Endodermal cell (in vitro differentiated cells): ENCODE data around the gene VKORC1. TPM values are rescaled to one million over a fixed set of nuclear protein-coding genes. Genes with fewer than 3 reads are reported as not detected.

Experiments used
- DNase-seq: peaks from one replicate; pipeline ENCODE4 v3.0.0-alpha.2; 2017
- H3K27ac ChIP-seq: 2 replicates; pipeline ENCODE4 v1.5.1; 2013; ENCODE audit warnings: mild to moderate bottlenecking, low read depth, low read length, moderate library complexity
- H3K27me3 ChIP-seq: 2 replicates; pipeline ENCODE4 v1.6.1; 2013; ENCODE audit warnings: mild to moderate bottlenecking, low read length, moderate library complexity; ENCODE audit not compliant: insufficient read depth, control insufficient read depth, poor library complexity, severe bottlenecking
- H3K36me3 ChIP-seq: 2 replicates; pipeline ENCODE4 v1.7.0; 2013; ENCODE audit warnings: mild to moderate bottlenecking, low read length, moderate library complexity; ENCODE audit not compliant: control insufficient read depth, insufficient read depth
- H3K4me1 ChIP-seq: one replicate; pipeline ENCODE4 v1.7.0; 2013; ENCODE audit warnings: low read length; ENCODE audit not compliant: control insufficient read depth, insufficient read depth
- H3K4me3 ChIP-seq: 2 replicates; pipeline ENCODE4 v1.5.1; 2013; ENCODE audit warnings: mild to moderate bottlenecking, low read length, moderate library complexity
- H3K9ac ChIP-seq: 2 replicates; pipeline ENCODE4 v1.6.1; 2013; ENCODE audit warnings: mild to moderate bottlenecking, low read length, moderate library complexity; ENCODE audit not compliant: poor library complexity, severe bottlenecking; ENCODE audit errors: extremely low read depth
- H3K9me3 ChIP-seq: 2 replicates; pipeline ENCODE4 v1.6.1; 2013; ENCODE audit warnings: mild to moderate bottlenecking, low read length, moderate library complexity; ENCODE audit not compliant: control insufficient read depth
- H3K27ac Mint-ChIP-seq: 2 replicates; pipeline ENCODE4 v1.8.0; 2020; ENCODE audit warnings: mixed read lengths
- H3K27me3 Mint-ChIP-seq: 2 replicates; pipeline ENCODE4 v1.8.0; 2021; ENCODE audit warnings: mild to moderate bottlenecking, mixed read lengths; ENCODE audit not compliant: insufficient read depth
- H3K36me3 Mint-ChIP-seq: 2 replicates; pipeline ENCODE4 v1.8.0; 2020; ENCODE audit warnings: low read depth, mixed read lengths
- H3K4me1 Mint-ChIP-seq: 2 replicates; pipeline ENCODE4 v1.8.0; 2020; ENCODE audit warnings: mixed read lengths
- H3K4me3 Mint-ChIP-seq: 2 replicates; pipeline ENCODE4 v1.8.0; 2020; ENCODE audit warnings: mild to moderate bottlenecking, moderate library complexity, mixed read lengths
- H3K9me3 Mint-ChIP-seq: 2 replicates; pipeline ENCODE4 v1.8.0; 2020; ENCODE audit warnings: mild to moderate bottlenecking, mixed read lengths
- CTCF ChIP-seq: fragments of 200-600 bp; sonication (generic); conservative IDR thresholded peaks from 2 replicates; pipeline ENCODE4 v1.5.0; 2021; ENCODE audit warnings: antibody characterized with exemption, mild to moderate bottlenecking
- WGBS, 2 experiments: methylation state at CpG; one replicate each; pipeline versions ENCODE4 v1.1.5 to v1.1.7; 2013; ENCODE audit warnings: missing lambda C conversion rate in 2 of 2, mixed read lengths in 1 of 2; ENCODE audit not compliant: insufficient coverage in 1 of 2, insufficient read length in 1 of 2; 5-methylcytosine and 5-hydroxymethylcytosine counted together
- total RNA-seq, 2 donors: library from RNA; stranded (reverse); fragmentation: NEBNext Ultra II Directional in 1 of 2; extraction: Animal tissue kit (Norgen Biotek cat#: 25700) in 1 of 2; gene quantifications; 2 replicates in 1 of 2; 3 replicates in 1 of 2; pipeline ENCODE4 v1.2.1, GENCODE V29; 2021

VKORC1 gene
- total RNA-seq, 2 donors from 2014 or later, result 53.7 to 63.0 TPM

- TF ChIP-seq CTCF, result no peak
- H3K9ac ChIP-seq, result peak within 1 kb of the TSS; percentile 84
- 31 to 34% methylated on average over 8 to 22 of the region's 22 CpGs for WGBS, 2 experiments
- peak within 1 kb of the TSS; percentile 96 for H3K27ac Mint-ChIP-seq
- H3K4me3 ChIP-seq, result peak within 1 kb of the TSS; percentile 94
- peaks cover 20% of the 10 kb centered on the region for H3K36me3 Mint-ChIP-seq
- peak; percentile 89 for DNase-seq
- H3K27me3 Mint-ChIP-seq, result no peaks in the 10 kb centered on the region
- H3K4me1 Mint-ChIP-seq, result peaks cover 32% of the 10 kb centered on the region
- no peaks in the 10 kb centered on the region for H3K9me3 Mint-ChIP-seq
- no peaks in the 10 kb centered on the region for H3K27me3 ChIP-seq
- H3K27ac ChIP-seq, result peak within 1 kb of the TSS; percentile 60
- peaks cover 9% of the 10 kb centered on the region for H3K36me3 ChIP-seq
- H3K9me3 ChIP-seq, result no peaks in the 10 kb centered on the region
- H3K4me1 ChIP-seq, result peaks cover 10% of the 10 kb centered on the region
- peak within 1 kb of the TSS; percentile 90 for H3K4me3 Mint-ChIP-seq
Measured at GRCh38 chr16:31135535-31136286, 41.1 kb upstream of the VKORC1 start, which contains the start of gene PRSS8. Gene PRSS8, minus strand, starts transcription at chr16:31135727. Its CDS starts 229 bp downstream, at chr16:31135498.

- Mint-ChIP-seq H3K36me3 (peaks cover 20% of the 10 kb centered on the region), H3K4me3 (peak overlapping the region; percentile 90), H3K9me3 (no peaks in the 10 kb centered on the region), H3K27ac (peak overlapping the region; percentile 96), H3K27me3 (no peaks in the 10 kb centered on the region), H3K4me1 (peaks cover 32% of the 10 kb centered on the region)
- Histone ChIP-seq H3K36me3 (peaks cover 14% of the 10 kb centered on the region), H3K9ac (peak overlapping the region; percentile 84), H3K4me3 (peak overlapping the region; percentile 94), H3K9me3 (no peaks in the 10 kb centered on the region), H3K27ac (peak overlapping the region; percentile 60), H3K4me1 (peaks cover 10% of the 10 kb centered on the region), H3K27me3 (no peaks in the 10 kb centered on the region)
- TF ChIP-seq CTCF, result peak; percentile 54
- DNase-seq, result peak; percentile 90
- WGBS, 2 experiments, result 13 to 17% methylated on average over 1 to 14 of the region's 18 CpGs
Measured at GRCh38 chr16:31134625-31135534, 40.3 kb upstream of the VKORC1 start.

GRCh38 chr16:31134091-31134571 is 39.5 kb upstream of the VKORC1 start:
- no peak for TF ChIP-seq CTCF
- Histone ChIP-seq H3K9ac (peak overlapping the region; percentile 84), H3K4me3 (peak overlapping the region; percentile 94), H3K4me1 (peaks cover 10% of the 10 kb centered on the region), H3K9me3 (no peaks in the 10 kb centered on the region), H3K27me3 (no peaks in the 10 kb centered on the region), H3K27ac (no peak overlapping the region), H3K36me3 (peaks cover 14% of the 10 kb centered on the region)
- WGBS, 2 experiments, result 39 to 46% methylated on average over 3 to 5 of the region's 5 CpGs
- DNase-seq, result no peak
- peak overlapping the region; percentile 96 for H3K27ac Mint-ChIP-seq
- H3K9me3 Mint-ChIP-seq, result no peaks in the 10 kb centered on the region
- H3K27me3 Mint-ChIP-seq, result no peaks in the 10 kb centered on the region
- peaks cover 20% of the 10 kb centered on the region for H3K36me3 Mint-ChIP-seq
- H3K4me3 Mint-ChIP-seq, result peak overlapping the region; percentile 90
- peaks cover 32% of the 10 kb centered on the region for H3K4me1 Mint-ChIP-seq
